Stomach smooth muscle (tissue), 2 donors: ENCODE results near the gene CDK6.

ENCODE experiments used
- H3K27ac ChIP-seq: one replicate; pipeline ENCODE4 v1.7.0; 2013; ENCODE audit warnings: mild to moderate bottlenecking, low read length, inconsistent platforms
- H3K27me3 ChIP-seq, 2 donors: one replicate each; pipeline ENCODE4 v1.7.0; 2013; ENCODE audit warnings: low read length in 2 of 2; ENCODE audit not compliant: insufficient read depth in 2 of 2, control insufficient read depth in 1 of 2
- H3K36me3 ChIP-seq, 2 donors: one replicate each; pipeline ENCODE4 v1.7.0; 2013; ENCODE audit warnings: low read length in 2 of 2; ENCODE audit not compliant: control insufficient read depth in 2 of 2, insufficient read depth in 2 of 2
- H3K4me1 ChIP-seq: one replicate; pipeline ENCODE4 v1.7.0; 2013; ENCODE audit warnings: low read length; ENCODE audit not compliant: control insufficient read depth, insufficient read depth
- H3K4me3 ChIP-seq, 2 donors: one replicate each; pipeline ENCODE4 v1.7.0; 2013; ENCODE audit warnings: low read length in 2 of 2
- H3K9ac ChIP-seq, 2 donors: one replicate each; pipeline ENCODE4 v1.7.0; 2013; ENCODE audit warnings: low read length in 2 of 2, mild to moderate bottlenecking in 1 of 2
- H3K9me3 ChIP-seq, 2 donors: one replicate each; pipeline ENCODE4 v1.7.0; 2013; ENCODE audit warnings: low read length in 2 of 2; ENCODE audit not compliant: control insufficient read depth in 2 of 2
- donor health status: healthy.
- donor health status: Pancreatic carcinoma.

CDK6 gene

GRCh38 chr7:92696584-92696983 lies 139.8 kb downstream of the CDK6 start:
- Histone ChIP-seq H3K27ac (no peak overlapping the region), H3K4me1 (peaks cover 11% of the 10 kb centered on the region), H3K4me3 (no peak overlapping the region), H3K27me3 (no peaks in the 10 kb centered on the region), H3K9ac (no peak overlapping the region), H3K36me3 (no peaks in the 10 kb centered on the region), H3K9me3 (no peaks in the 10 kb centered on the region)

GRCh38 chr7:92695308-92696261 lies 140.8 kb downstream of the CDK6 start:
- peak overlapping the region; percentile 72 for H3K27ac ChIP-seq
- peaks cover 11% of the 10 kb centered on the region for H3K4me1 ChIP-seq
- no peaks in the 10 kb centered on the region for H3K36me3 ChIP-seq
- peak overlapping the region; percentile 78 for H3K4me3 ChIP-seq
- peak overlapping the region; percentile 49 to 68 for H3K9ac ChIP-seq
- H3K27me3 ChIP-seq = no peaks in the 10 kb centered on the region
- no peaks in the 10 kb centered on the region for H3K9me3 ChIP-seq

GRCh38 chr7:92694211-92694610 lies 142.2 kb downstream of the CDK6 start:
- peaks cover 11% of the 10 kb centered on the region for H3K4me1 ChIP-seq
- H3K4me3 ChIP-seq = no peak overlapping the region
- H3K9ac ChIP-seq = no peak overlapping the region
- H3K36me3 ChIP-seq = no peaks in the 10 kb centered on the region
- no peaks in the 10 kb centered on the region for H3K27me3 ChIP-seq
- H3K9me3 ChIP-seq = no peaks in the 10 kb centered on the region
- H3K27ac ChIP-seq = no peak overlapping the region

- peaks cover 11% of the 10 kb centered on the region for H3K4me1 ChIP-seq
- H3K27me3 ChIP-seq = no peaks in the 10 kb centered on the region
- no peak overlapping the region for H3K27ac ChIP-seq
- H3K9me3 ChIP-seq = no peaks in the 10 kb centered on the region
- no peak overlapping the region for H3K9ac ChIP-seq
- no peak overlapping the region for H3K4me3 ChIP-seq
- H3K36me3 ChIP-seq = no peaks in the 10 kb centered on the region
These were observed 142.9 kb downstream of the CDK6 start for GRCh38 chr7:92693519-92693918.

GRCh38 chr7:92691578-92691977 lies 144.8 kb downstream of the CDK6 start:
- Histone ChIP-seq H3K9me3 (no peaks in the 10 kb centered on the region), H3K27me3 (no peaks in the 10 kb centered on the region), H3K36me3 (no peaks in the 10 kb centered on the region), H3K4me1 (no peaks in the 10 kb centered on the region), H3K9ac (no peak overlapping the region), H3K27ac (no peak overlapping the region), H3K4me3 (no peak overlapping the region)

- no peaks in the 10 kb centered on the region for H3K27me3 ChIP-seq
- no peak overlapping the region for H3K27ac ChIP-seq
- H3K9ac ChIP-seq = no peak overlapping the region
- no peaks in the 10 kb centered on the region for H3K36me3 ChIP-seq
- H3K4me1 ChIP-seq = peaks cover 8% of the 10 kb centered on the region
- H3K9me3 ChIP-seq = no peaks in the 10 kb centered on the region
- no peak overlapping the region for H3K4me3 ChIP-seq
These were observed 151.0 kb downstream of the CDK6 start for GRCh38 chr7:92685136-92686042.

GRCh38 chr7:92684274-92684673 lies 152.1 kb downstream of the CDK6 start:
- Histone ChIP-seq H3K27ac (no peak overlapping the region), H3K4me1 (peaks cover 8% of the 10 kb centered on the region), H3K9me3 (no peaks in the 10 kb centered on the region), H3K36me3 (no peaks in the 10 kb centered on the region), H3K4me3 (no peak overlapping the region), H3K9ac (no peak overlapping the region), H3K27me3 (no peaks in the 10 kb centered on the region)

- H3K27ac ChIP-seq = peak overlapping the region; percentile 46
- H3K4me3 ChIP-seq = no peak overlapping the region
- H3K27me3 ChIP-seq = no peaks in the 10 kb centered on the region
- H3K9me3 ChIP-seq = no peaks in the 10 kb centered on the region
- peaks cover 8% of the 10 kb centered on the region for H3K4me1 ChIP-seq
- H3K36me3 ChIP-seq = no peaks in the 10 kb centered on the region
- no peak overlapping the region for H3K9ac ChIP-seq
These were observed 153.4 kb downstream of the CDK6 start for GRCh38 chr7:92682903-92683539.

GRCh38 chr7:92682330-92682729 lies 154.0 kb downstream of the CDK6 start:
- H3K36me3 ChIP-seq = no peaks in the 10 kb centered on the region
- H3K4me3 ChIP-seq = no peak overlapping the region
- H3K9ac ChIP-seq = no peak overlapping the region
- no peaks in the 10 kb centered on the region for H3K27me3 ChIP-seq
- H3K27ac ChIP-seq = peak overlapping the region; percentile 46
- no peaks in the 10 kb centered on the region for H3K9me3 ChIP-seq
- peaks cover 8% of the 10 kb centered on the region for H3K4me1 ChIP-seq

- Histone ChIP-seq H3K4me3 (no peak overlapping the region), H3K36me3 (no peaks in the 10 kb centered on the region), H3K27ac (peak overlapping the region; percentile 46), H3K9me3 (no peaks in the 10 kb centered on the region), H3K27me3 (no peaks in the 10 kb centered on the region), H3K9ac (no peak overlapping the region), H3K4me1 (peaks cover 8% of the 10 kb centered on the region)
These were observed 154.7 kb downstream of the CDK6 start for GRCh38 chr7:92681633-92682032.
